Measurements from ENCODE around the gene KRI1. TPM values are rescaled to one million over a fixed set of nuclear protein-coding genes. Genes with fewer than 3 reads are reported as not detected.
A peak's percentile ranks its signal among the peaks of the same experiment; 100 is the strongest.
"Not testable (repeated sequence)": the region's sequence is repeated elsewhere in the genome, so short reads cannot be mapped to it uniquely, and the experiment has no call there.

The KRI1 gene
- total RNA-seq, 2 experiments from 2014 or later = 62.5 to 67.1 TPM

- Mint-ChIP-seq H3K4me3 (no peak overlapping the region), H3K36me3 (ENCODE audit: low read depth) (no peaks in the 10 kb centered on the region), H3K4me1 (peaks cover 7% of the 10 kb centered on the region), H3K27me3 (no peaks in the 10 kb centered on the region), H3K9me3 (ENCODE audit: low read depth) (no peaks in the 10 kb centered on the region), H3K27ac (no peak overlapping the region)
- POLR2A ChIA-PET = no interaction called here
- ATAC-seq (no peak), DNase-seq (no peak)
- CTCF ChIA-PET = interaction anchor here (0.9 kb wide), 1 partner anchor 68 kb away, joined by 3 read pairs; no protein-coding TSS in a partner anchor
- intact Hi-C loops (cut with DNase I, micrococcal nuclease) = no loop called here
Measured at GRCh38 chr19:10574462-10574861, 8.7 kb upstream of the KRI1 start.

- H3K9me3 Mint-ChIP-seq (ENCODE audit: low read depth); H3K27ac Mint-ChIP-seq; POLR2A ChIA-PET; H3K4me3 Mint-ChIP-seq; ATAC-seq; intact Hi-C loops (cut with DNase I, micrococcal nuclease); H3K36me3 Mint-ChIP-seq (ENCODE audit: low read depth); DNase-seq; H3K27me3 Mint-ChIP-seq: not testable (repeated sequence)
- peaks cover 12% of the 10 kb centered on the region for H3K4me1 Mint-ChIP-seq
- CTCF ChIA-PET = interaction anchor here (0.6 to 3.3 kb wide), 4 partner anchors 67 to 274 kb away, joined by 3 to 20 read pairs (median 3); partner anchors contain the start of gene QTRT1
Measured at GRCh38 chr19:10573793-10574192, 8.0 kb upstream of the KRI1 start.

- CTCF ChIA-PET = interaction anchor here (0.6 to 4.6 kb wide), 8 partner anchors 12 to 130 kb away, joined by 3 to 23 read pairs (median 6); no protein-coding TSS in a partner anchor
- Mint-ChIP-seq H3K4me1 (peaks cover 34% of the 10 kb centered on the region), H3K27me3 (no peaks in the 10 kb centered on the region), H3K4me3 (peak within 1 kb of the TSS; percentile 98), H3K9me3 (ENCODE audit: low read depth) (no peaks in the 10 kb centered on the region), H3K36me3 (ENCODE audit: low read depth) (peaks cover 20% of the 10 kb centered on the region), H3K27ac (peak within 1 kb of the TSS; percentile 96)
- intact Hi-C loops (cut with DNase I, micrococcal nuclease) = loop anchor here (1.0 to 5.0 kb wide), 18 partner anchors 33 to 523 kb away; partner anchors contain the start of genes ILF3 (in 2 of the 2), RAVER1 (in 2 of the 2), SMARCA4 (in 2 of the 2) and CARM1 (in 1 of the 2)
- peak; percentile 75 for ATAC-seq
- DNase-seq = peak; percentile 100
- POLR2A ChIA-PET = interaction anchor here (0.5 to 1.3 kb wide), 6 partner anchors 15 to 609 kb away, joined by 3 to 7 read pairs (median 5); no protein-coding TSS in a partner anchor
Measured at GRCh38 chr19:10568826-10569651, 3.2 kb upstream of the KRI1 start, which contains the start of gene CDKN2D. CDKN2D (minus strand) TSS chr19:10568979; CDS start chr19:10568653, 326 bp downstream.

- DNase-seq (peak; percentile 87), ATAC-seq (peak; percentile 21)
- Mint-ChIP-seq H3K9me3 (ENCODE audit: low read depth) (no peaks in the 10 kb centered on the region), H3K27ac (peak overlapping the region; percentile 94), H3K4me3 (peak overlapping the region; percentile 98), H3K36me3 (ENCODE audit: low read depth) (peaks cover 25% of the 10 kb centered on the region), H3K27me3 (no peaks in the 10 kb centered on the region), H3K4me1 (peaks cover 37% of the 10 kb centered on the region)
- ChIA-PET POLR2A (interaction anchor here (0.7 kb wide), 1 partner anchor 84 kb away, joined by 3 read pairs; no protein-coding TSS in a partner anchor), CTCF (interaction anchor here (0.5 to 1.3 kb wide), 10 partner anchors 13 to 268 kb away, joined by 3 to 6 read pairs (median 4); partner anchors contain the start of genes S1PR5 and TMED1)
- intact Hi-C loops (cut with DNase I, micrococcal nuclease) = loop anchor here (1.0 to 5.0 kb wide), 11 partner anchors 65 to 524 kb away; partner anchors contain the start of genes RAVER1 (in 2 of the 2), SMARCA4 (in 2 of the 2), DNMT1 (in 1 of the 2) and ILF3 (in 1 of the 2)
Measured at GRCh38 chr19:10568062-10568825, 2.4 kb upstream of the KRI1 start.

- Mint-ChIP-seq H3K27me3 (no peaks in the 10 kb centered on the region), H3K36me3 (ENCODE audit: low read depth) (peaks cover 26% of the 10 kb centered on the region), H3K27ac (peak overlapping the region; percentile 94), H3K4me3 (peak overlapping the region; percentile 98), H3K9me3 (ENCODE audit: low read depth) (no peaks in the 10 kb centered on the region), H3K4me1 (peaks cover 37% of the 10 kb centered on the region)
- no peak for DNase-seq
- intact Hi-C loops (cut with DNase I, micrococcal nuclease) = loop anchor here (1.0 to 5.0 kb wide), 16 partner anchors 25 to 525 kb away; partner anchors contain the start of genes RAVER1 (in 2 of the 2), SMARCA4 (in 2 of the 2), ATG4D (in 1 of the 2) and CDC37 (in 1 of the 2)
- ChIA-PET CTCF (interaction anchor here (0.5 to 1.3 kb wide), 13 partner anchors 12 to 268 kb away, joined by 3 to 6 read pairs (median 3); partner anchors contain the start of genes S1PR5 and TMED1), POLR2A (interaction anchor here (0.6 kb wide), 2 partner anchors 144 to 261 kb away, joined by 4 read pairs; no protein-coding TSS in a partner anchor)
- no peak for ATAC-seq
Measured at GRCh38 chr19:10567656-10568055, 1.8 kb upstream of the KRI1 start.

GRCh38 chr19:10566658-10567410, 1.0 kb upstream of the KRI1 start:
- Mint-ChIP-seq H3K27me3 (no peaks in the 10 kb centered on the region), H3K9me3 (ENCODE audit: low read depth) (no peaks in the 10 kb centered on the region), H3K4me1 (peaks cover 34% of the 10 kb centered on the region), H3K4me3 (peak overlapping the region; percentile 98), H3K27ac (peak overlapping the region; percentile 94), H3K36me3 (ENCODE audit: low read depth) (peaks cover 29% of the 10 kb centered on the region)
- DNase-seq (peak; percentile 83), ATAC-seq (peak; percentile 17)
- CTCF ChIA-PET = interaction anchor here (0.7 to 2.2 kb wide), 15 partner anchors 11 to 306 kb away, joined by 3 to 10 read pairs (median 3); partner anchors contain the start of genes S1PR5 and TMED1
- POLR2A ChIA-PET = interaction anchor here (0.6 kb wide), 3 partner anchors 86 to 262 kb away, joined by 3 to 4 read pairs (median 4); no protein-coding TSS in a partner anchor
- intact Hi-C loops (cut with DNase I, micrococcal nuclease) = loop anchor here (1.0 to 5.0 kb wide), 17 partner anchors 24 to 525 kb away; partner anchors contain the start of genes ATG4D (in 2 of the 2), CDC37 (in 1 of the 2), ICAM5 (in 1 of the 2) and MRPL4 (in 1 of the 2)

- peak overlapping the region; percentile 94 for H3K27ac Mint-ChIP-seq
- DNase-seq = no peak
- H3K36me3 Mint-ChIP-seq (ENCODE audit: low read depth) = peaks cover 34% of the 10 kb centered on the region
- H3K9me3 Mint-ChIP-seq (ENCODE audit: low read depth) = no peaks in the 10 kb centered on the region
- ChIA-PET CTCF (interaction anchor here (0.5 to 2.2 kb wide), 11 partner anchors 10 to 446 kb away, joined by 3 to 10 read pairs (median 3); partner anchors contain the start of gene TMED1), POLR2A (interaction anchor here (0.6 to 1.0 kb wide), 2 partner anchors 14 to 86 kb away, joined by 3 read pairs; no protein-coding TSS in a partner anchor)
- H3K4me3 Mint-ChIP-seq = peak overlapping the region; percentile 98
- H3K4me1 Mint-ChIP-seq = peaks cover 34% of the 10 kb centered on the region
- H3K27me3 Mint-ChIP-seq = no peaks in the 10 kb centered on the region
- intact Hi-C loops (cut with DNase I, micrococcal nuclease) = loop anchor here (1.0 to 5.0 kb wide), 17 partner anchors 23 to 526 kb away; partner anchors contain the start of genes ATG4D (in 2 of the 2), CDC37 (in 1 of the 2), ICAM5 (in 1 of the 2) and MRPL4 (in 1 of the 2)
- ATAC-seq = no peak
Measured at GRCh38 chr19:10566408-10566657, 523 bp upstream of the KRI1 start.

GRCh38 chr19:10565028-10565566, 713 bp downstream of the KRI1 start:
- ChIA-PET CTCF (interaction anchor here (0.5 to 2.2 kb wide), 4 partner anchors 12 to 630 kb away, joined by 3 to 10 read pairs (median 3); no protein-coding TSS in a partner anchor), POLR2A (interaction anchor here (0.5 to 1.0 kb wide), 3 partner anchors 13 to 660 kb away, joined by 3 to 4 read pairs (median 3); no protein-coding TSS in a partner anchor)
- DNase-seq (peak; percentile 77), ATAC-seq (no peak)
- H3K27ac Mint-ChIP-seq = peak overlapping the region; percentile 91
- H3K27me3 Mint-ChIP-seq = no peaks in the 10 kb centered on the region
- intact Hi-C loops (cut with DNase I, micrococcal nuclease) = loop anchor here (1.0 to 5.0 kb wide), 6 partner anchors 12 to 527 kb away; partner anchors contain the start of genes MRPL4 (in 1 of the 2) and RAVER1 (in 1 of the 2)
- peaks cover 31% of the 10 kb centered on the region for H3K4me1 Mint-ChIP-seq
- H3K4me3 Mint-ChIP-seq = peak overlapping the region; percentile 98
- H3K9me3 Mint-ChIP-seq (ENCODE audit: low read depth) = no peaks in the 10 kb centered on the region
- peaks cover 45% of the 10 kb centered on the region for H3K36me3 Mint-ChIP-seq (ENCODE audit: low read depth)

GRCh38 chr19:10562609-10563008, 3.2 kb downstream of the KRI1 start:
- H3K4me1 Mint-ChIP-seq = peaks cover 25% of the 10 kb centered on the region
- H3K27ac Mint-ChIP-seq = no peak overlapping the region
- peaks cover 59% of the 10 kb centered on the region for H3K36me3 Mint-ChIP-seq (ENCODE audit: low read depth)
- H3K4me3 Mint-ChIP-seq = no peak overlapping the region
- ChIA-PET POLR2A (no interaction called here), CTCF (interaction anchor here (1.6 kb wide), 1 partner anchor 11 kb away, joined by 3 read pairs; no protein-coding TSS in a partner anchor)
- DNase-seq (no peak), ATAC-seq (no peak)
- H3K9me3 Mint-ChIP-seq (ENCODE audit: low read depth) = no peaks in the 10 kb centered on the region
- intact Hi-C loops (cut with DNase I, micrococcal nuclease) = no loop called here
- no peaks in the 10 kb centered on the region for H3K27me3 Mint-ChIP-seq

Measured in activated CD4-positive, alpha-beta T cell treated with anti-CD3 and anti-CD28 coated beads for 36 hours (primary cell).